ENCODE results near the gene ABL1. TPM values are rescaled to one million over a fixed set of nuclear protein-coding genes. Genes with fewer than 3 reads are reported as not detected.

The ABL1 gene
- polyA plus RNA-seq, 3 donors, result 4.5 to 14.5 (median 8.0) TPM

DNA sequence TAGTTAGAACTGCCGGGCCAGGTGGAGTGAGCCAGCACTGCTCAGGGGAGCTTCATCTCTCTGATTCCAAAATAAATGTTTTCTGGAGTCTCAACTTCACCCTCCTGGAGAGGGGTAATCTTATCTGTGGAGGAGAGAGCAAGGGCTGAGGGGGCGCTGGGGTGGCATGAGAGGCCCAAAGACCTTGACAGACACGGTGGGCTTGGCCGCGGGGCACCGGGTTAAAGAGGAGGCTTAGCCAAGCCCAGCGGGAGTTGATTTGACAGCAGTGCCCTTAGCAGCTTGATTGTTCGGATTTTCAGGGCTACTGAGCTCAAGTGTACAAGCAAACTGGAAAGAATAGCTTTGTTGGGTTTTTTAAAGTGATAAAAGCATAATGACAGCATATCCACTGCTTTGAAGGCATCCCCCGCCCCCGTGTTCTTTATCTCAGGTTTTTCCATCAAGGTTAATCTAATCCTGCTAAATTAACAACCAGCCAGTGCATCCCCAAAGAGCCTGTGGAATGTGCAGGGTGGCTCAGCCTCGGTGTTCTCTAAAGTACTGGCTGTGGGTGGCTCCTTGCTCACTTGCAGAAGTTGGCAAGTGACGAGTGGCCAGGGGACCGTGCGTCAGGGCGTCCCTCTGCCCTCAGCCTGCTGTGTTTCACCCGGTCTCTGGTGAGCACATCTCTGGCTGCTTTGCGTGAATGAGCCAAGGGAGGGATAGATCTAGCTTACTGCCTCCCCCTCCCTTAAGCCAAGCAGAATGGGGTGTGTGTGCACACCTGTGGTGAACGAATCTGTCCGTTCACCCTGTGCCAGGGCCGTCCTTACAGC lies 56.0 kb downstream of the ABL1 start:
- intact Hi-C loops (cut with micrococcal nuclease), result no loop called here
- Mint-ChIP-seq H3K4me1 (peaks cover 20% of the 10 kb centered on the region), H3K27me3 (ENCODE audit: low read depth in 3 of 3) (no peaks in the 10 kb centered on the region), H3K4me3 (no peak overlapping the region), H3K9me3 (peaks cover 0 to 1% (median 0%) of the 10 kb centered on the region in 7 donors), H3K36me3 (peaks cover 26 to 46% of the 10 kb centered on the region in 2 donors), H3K27ac (peak overlapping the region in 1 of 7 donors; percentile 73)
- H3K27ac ChIP-seq (ENCODE audit: low read depth in 1 of 2, low read length in 2 of 2), result no peak overlapping the region
- WGBS (ENCODE audit: insufficient coverage), result 96% methylated on average over 13 of the region's 20 CpGs
- H4K20me1 ChIP-seq (ENCODE audit: insufficient read depth, low read length), result no peaks in the 10 kb centered on the region
- no peak for DNase-seq
- H3K4me1 ChIP-seq (ENCODE audit: control insufficient read depth in 1 of 2, insufficient read depth in 2 of 2, low read length in 2 of 2), result peaks cover 17 to 18% of the 10 kb centered on the region in 2 donors
- H3K79me2 ChIP-seq (ENCODE audit: insufficient read depth, low read length), result no peaks in the 10 kb centered on the region
- no peak overlapping the region for H3K9ac ChIP-seq (ENCODE audit: insufficient read depth, low read length, poor library complexity, severe bottlenecking)
- no peak overlapping the region for H3K4me2 ChIP-seq (replicated peaks; ENCODE audit: extremely low read depth, low read length, poor library complexity, severe bottlenecking)
- H3K4me3 ChIP-seq (replicated peaks in 1 of 3; ENCODE audit: low read depth in 2 of 3, low read length in 3 of 3), result no peak overlapping the region
- no peaks in the 10 kb centered on the region for H3K27me3 ChIP-seq (ENCODE audit: control insufficient read depth in 2 of 2, insufficient read depth in 2 of 2, low read length in 2 of 2)
- H3K36me3 ChIP-seq (replicated peaks in 1 of 2; ENCODE audit: control insufficient read depth in 1 of 2, insufficient read depth in 2 of 2, low read length in 2 of 2), result peaks cover 27 to 36% of the 10 kb centered on the region in 2 donors
- H3K9me3 ChIP-seq (replicated peaks in 1 of 2; ENCODE audit: control insufficient read depth in 1 of 2, insufficient read depth in 1 of 2, low read length in 2 of 2), result no peaks in the 10 kb centered on the region
- H2AFZ ChIP-seq (ENCODE audit: insufficient read depth, low read depth, low read length, poor library complexity, severe bottlenecking), result no peak overlapping the region
- TF ChIP-seq, protein P1, sequence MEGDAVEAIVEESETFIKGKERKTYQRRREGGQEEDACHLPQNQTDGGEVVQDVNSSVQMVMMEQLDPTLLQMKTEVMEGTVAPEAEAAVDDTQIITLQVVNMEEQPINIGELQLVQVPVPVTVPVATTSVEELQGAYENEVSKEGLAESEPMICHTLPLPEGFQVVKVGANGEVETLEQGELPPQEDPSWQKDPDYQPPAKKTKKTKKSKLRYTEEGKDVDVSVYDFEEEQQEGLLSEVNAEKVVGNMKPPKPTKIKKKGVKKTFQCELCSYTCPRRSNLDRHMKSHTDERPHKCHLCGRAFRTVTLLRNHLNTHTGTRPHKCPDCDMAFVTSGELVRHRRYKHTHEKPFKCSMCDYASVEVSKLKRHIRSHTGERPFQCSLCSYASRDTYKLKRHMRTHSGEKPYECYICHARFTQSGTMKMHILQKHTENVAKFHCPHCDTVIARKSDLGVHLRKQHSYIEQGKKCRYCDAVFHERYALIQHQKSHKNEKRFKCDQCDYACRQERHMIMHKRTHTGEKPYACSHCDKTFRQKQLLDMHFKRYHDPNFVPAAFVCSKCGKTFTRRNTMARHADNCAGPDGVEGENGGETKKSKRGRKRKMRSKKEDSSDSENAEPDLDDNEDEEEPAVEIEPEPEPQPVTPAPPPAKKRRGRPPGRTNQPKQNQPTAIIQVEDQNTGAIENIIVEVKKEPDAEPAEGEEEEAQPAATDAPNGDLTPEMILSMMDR (IDR thresholded peaks at IDR 0.05), result no peak

DNA sequence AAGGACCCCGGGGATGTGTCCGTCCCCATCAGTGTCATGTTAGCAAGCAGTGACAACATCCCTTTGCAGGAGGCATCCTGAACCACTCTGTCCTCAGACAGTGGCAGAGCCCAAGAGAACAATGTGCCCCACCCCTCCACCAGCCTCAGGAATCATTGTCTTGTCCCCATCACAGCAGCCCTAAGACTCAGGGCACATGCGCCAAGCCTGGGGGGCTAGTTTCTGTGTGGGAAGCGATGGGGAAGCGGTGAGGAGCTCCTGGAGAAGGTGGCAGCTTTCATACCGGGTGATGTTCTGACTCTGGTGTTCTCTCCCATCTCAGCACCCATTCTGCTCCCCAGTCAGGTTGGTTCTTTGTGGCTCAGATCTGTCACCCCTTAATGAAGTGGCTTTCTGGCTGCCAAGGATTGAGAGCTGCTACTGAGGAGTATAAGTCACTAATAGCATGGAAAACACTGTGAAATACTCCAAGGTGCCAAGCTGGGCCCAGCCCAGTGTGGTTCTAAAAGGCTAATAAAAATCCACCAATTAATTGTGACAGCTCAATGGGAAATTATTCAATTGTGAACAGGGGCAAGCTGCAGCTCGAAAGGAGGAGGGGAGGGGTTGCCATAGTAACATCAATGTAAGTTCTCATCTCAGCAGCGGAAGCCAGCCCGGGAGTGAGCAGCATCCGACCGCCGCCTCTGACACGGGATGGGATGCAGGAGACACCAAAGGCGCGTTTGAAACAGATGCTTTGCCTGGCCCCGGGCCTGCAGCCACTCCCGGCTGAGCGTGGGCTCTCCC lies 56.8 kb downstream of the ABL1 start:
- DNase-seq, result no peak
- Histone ChIP-seq H3K4me2 (replicated peaks; ENCODE audit: extremely low read depth, low read length, poor library complexity, severe bottlenecking) (no peak overlapping the region), H2AFZ (ENCODE audit: insufficient read depth, low read depth, low read length, poor library complexity, severe bottlenecking) (no peak overlapping the region), H3K4me1 (ENCODE audit: control insufficient read depth in 1 of 2, insufficient read depth in 2 of 2, low read length in 2 of 2) (peaks cover 17 to 18% of the 10 kb centered on the region in 2 donors), H3K79me2 (ENCODE audit: insufficient read depth, low read length) (no peaks in the 10 kb centered on the region), H3K9ac (ENCODE audit: insufficient read depth, low read length, poor library complexity, severe bottlenecking) (no peak overlapping the region), H3K9me3 (replicated peaks in 1 of 2; ENCODE audit: control insufficient read depth in 1 of 2, insufficient read depth in 1 of 2, low read length in 2 of 2) (no peaks in the 10 kb centered on the region), H4K20me1 (ENCODE audit: insufficient read depth, low read length) (no peaks in the 10 kb centered on the region), H3K27me3 (ENCODE audit: control insufficient read depth in 2 of 2, insufficient read depth in 2 of 2, low read length in 2 of 2) (no peaks in the 10 kb centered on the region), H3K36me3 (replicated peaks in 1 of 2; ENCODE audit: control insufficient read depth in 1 of 2, insufficient read depth in 2 of 2, low read length in 2 of 2) (peaks cover 20 to 28% of the 10 kb centered on the region in 2 donors), H3K4me3 (replicated peaks in 1 of 3; ENCODE audit: low read depth in 2 of 3, low read length in 3 of 3) (no peak overlapping the region), H3K27ac (ENCODE audit: low read depth in 1 of 2, low read length in 2 of 2) (peak overlapping the region in 1 of 2 donors; percentile 7)
- no peak overlapping the region for H3K4me3 Mint-ChIP-seq
- H3K27ac Mint-ChIP-seq, result peak overlapping the region in 1 of 7 donors; percentile 8
- H3K36me3 Mint-ChIP-seq, result peaks cover 20 to 38% of the 10 kb centered on the region in 2 donors
- intact Hi-C loops (cut with micrococcal nuclease), result no loop called here
- TF ChIP-seq, protein P1 (IDR thresholded peaks at IDR 0.05), result no peak
- 92% methylated on average over 14 of the region's 18 CpGs for WGBS (ENCODE audit: insufficient coverage)
- H3K9me3 Mint-ChIP-seq, result peaks cover 0 to 1% (median 0%) of the 10 kb centered on the region in 7 donors
- H3K4me1 Mint-ChIP-seq, result peaks cover 20% of the 10 kb centered on the region
- peaks cover 0 to under 1% (median 0%) of the 10 kb centered on the region in 3 donors for H3K27me3 Mint-ChIP-seq (ENCODE audit: low read depth in 3 of 3)
